Activated CD4-positive, alpha-beta T cell treated with anti-CD3 and anti-CD28 coated beads for 1 hour (primary cell): ENCODE data around the gene ZNF799.
"Not testable (repeated sequence)": the region's sequence is repeated elsewhere in the genome, so short reads cannot be mapped to it uniquely, and the experiment has no call there.

Experiments
- DNase-seq: peaks from one replicate; pipeline ENCODE4 v3.0.0-alpha.2; 2020

Gene ZNF799

GRCh38 chr19:12400633-12401502 is at the start of gene ZNF799:
ZNF799 (minus strand) TSS chr19:12401271; CDS start chr19:12401070, 201 bp downstream.
- DNase-seq: peak; percentile 72

DNA sequence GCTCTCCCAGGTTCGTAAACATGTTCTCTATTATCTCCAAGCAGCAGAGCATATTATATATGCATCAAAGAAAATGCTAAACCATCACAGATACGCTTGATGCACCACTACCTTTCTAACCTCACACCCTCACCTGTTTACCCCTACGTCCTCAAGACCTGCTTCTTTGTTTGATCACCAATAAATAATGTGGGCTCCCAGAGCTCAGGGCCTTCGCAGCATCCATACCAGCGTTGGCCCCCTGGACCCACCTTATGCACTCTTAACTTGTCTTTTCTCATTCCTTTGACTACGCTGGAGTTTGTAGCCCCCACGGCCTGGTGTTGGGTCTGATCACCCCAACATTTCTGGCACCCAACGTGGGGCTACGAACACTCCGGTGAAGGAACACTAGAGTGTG is 49.8 kb upstream of the ZNF799 start:
- DNase-seq: no peak

DNA sequence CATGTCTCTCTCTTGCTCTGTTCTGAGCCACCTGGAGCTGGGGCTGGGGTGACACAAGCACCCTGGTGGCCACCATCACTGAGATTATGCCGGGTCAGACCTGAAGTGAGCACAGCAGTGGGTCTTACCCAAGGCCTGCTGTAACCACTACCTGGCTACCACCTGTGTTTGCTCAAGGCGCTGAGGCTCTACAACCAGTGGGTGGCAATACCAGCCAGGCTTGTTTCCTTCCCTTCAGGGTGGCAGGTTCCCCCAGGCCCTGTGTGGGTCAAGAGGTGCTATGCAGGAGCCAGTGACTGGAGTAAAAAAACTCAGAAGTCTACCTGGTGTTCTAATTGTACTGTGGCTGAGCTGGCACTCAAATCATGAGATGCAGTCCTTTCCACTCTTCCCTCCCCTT is 47.7 kb upstream of the ZNF799 start:
- no peak for DNase-seq

GRCh38 chr19:12440541-12441316 is 39.7 kb upstream of the ZNF799 start, which contains the start of gene ZNF443:
ZNF443 (minus strand) TSS chr19:12441021; CDS start chr19:12440914, 107 bp downstream.
- DNase-seq: peak; percentile 98

DNA sequence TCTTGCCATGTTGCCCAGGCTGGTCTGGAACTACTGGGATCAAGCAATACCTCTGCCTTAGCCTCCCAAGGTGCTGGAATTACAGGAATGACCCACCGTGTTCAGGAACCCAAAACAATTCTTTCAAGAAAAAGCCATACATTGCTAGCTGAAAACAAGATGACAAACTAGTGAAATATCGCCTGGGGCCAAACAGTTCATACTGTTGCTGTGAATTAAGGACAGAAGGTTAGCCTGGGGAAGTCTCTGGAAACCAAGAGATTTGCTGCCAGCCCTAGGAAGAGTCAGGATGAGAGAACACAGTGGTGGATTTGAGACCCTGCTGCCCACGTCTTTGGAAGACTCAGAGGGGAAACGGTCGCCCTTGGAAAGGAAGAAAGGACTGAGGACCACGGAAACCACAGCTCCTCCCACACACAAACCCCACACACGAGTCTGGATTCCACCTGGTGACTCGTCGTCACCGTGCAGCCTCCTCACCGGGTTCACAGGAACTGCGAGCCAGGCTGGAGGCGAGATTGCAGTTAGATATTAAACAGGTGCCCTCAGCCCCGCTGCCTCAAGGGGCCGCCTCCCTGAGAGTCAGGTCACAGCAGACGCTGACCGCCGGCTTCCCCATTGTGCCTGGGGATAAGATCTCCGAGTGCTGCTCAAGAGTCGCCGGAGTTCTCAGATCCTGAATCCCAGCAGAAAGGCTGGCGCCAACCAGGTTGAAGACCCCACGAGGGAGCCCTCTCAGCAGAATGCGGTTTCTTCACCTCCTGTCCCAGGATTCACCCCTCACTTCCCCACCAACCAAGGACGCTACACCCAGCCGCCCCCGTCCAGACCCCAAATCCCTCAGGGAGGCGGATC is 38.8 kb upstream of the ZNF799 start:
- DNase-seq: peak; percentile 10

GRCh38 chr19:12430726-12431299 is 29.7 kb upstream of the ZNF799 start:
- DNase-seq: not testable (repeated sequence)

GRCh38 chr19:12425888-12426274 is 24.8 kb upstream of the ZNF799 start:
- DNase-seq: no peak

GRCh38 chr19:12425236-12425887 is 24.3 kb upstream of the ZNF799 start:
- DNase-seq: no peak

GRCh38 chr19:12417273-12417672 is 16.2 kb upstream of the ZNF799 start:
- DNase-seq: not testable (repeated sequence)

GRCh38 chr19:12411893-12412292 is 10.8 kb upstream of the ZNF799 start:
- DNase-seq: no peak

DNA sequence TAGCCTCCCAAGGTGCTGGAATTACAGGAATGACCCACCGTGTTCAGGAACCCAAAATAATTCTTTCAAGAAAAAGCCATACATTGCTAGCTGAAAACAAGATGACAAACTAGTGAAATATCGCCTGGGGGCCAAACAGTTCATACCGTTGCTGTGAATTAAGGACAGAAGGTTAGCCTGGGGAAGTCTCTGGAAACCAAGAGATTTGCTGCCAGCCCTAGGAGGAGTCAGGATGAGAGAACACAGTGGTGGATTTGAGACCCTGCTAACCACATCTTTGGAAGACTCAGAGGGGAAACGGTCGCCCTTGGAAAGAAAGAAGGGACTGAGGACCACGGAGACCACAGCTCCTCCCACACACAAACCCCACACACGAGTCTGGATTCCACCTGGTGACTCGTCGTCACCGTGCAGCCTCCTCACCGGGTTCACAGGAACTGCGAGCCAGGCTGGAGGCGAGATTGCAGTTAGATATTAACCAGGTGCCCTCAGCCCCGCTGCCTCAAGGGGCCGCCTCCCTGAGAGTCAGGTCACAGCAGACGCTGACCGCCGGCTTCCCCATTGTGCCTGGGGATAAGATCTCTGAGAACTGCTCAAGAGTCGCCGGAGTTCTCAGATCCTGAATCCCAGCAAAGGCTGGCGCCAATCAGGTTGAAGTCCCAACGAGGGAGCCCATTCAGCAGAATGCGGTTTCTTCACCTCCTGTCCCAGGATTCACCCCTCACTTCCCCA is 1.0 kb downstream of the ZNF799 start:
- DNase-seq: not testable (repeated sequence)

DNA sequence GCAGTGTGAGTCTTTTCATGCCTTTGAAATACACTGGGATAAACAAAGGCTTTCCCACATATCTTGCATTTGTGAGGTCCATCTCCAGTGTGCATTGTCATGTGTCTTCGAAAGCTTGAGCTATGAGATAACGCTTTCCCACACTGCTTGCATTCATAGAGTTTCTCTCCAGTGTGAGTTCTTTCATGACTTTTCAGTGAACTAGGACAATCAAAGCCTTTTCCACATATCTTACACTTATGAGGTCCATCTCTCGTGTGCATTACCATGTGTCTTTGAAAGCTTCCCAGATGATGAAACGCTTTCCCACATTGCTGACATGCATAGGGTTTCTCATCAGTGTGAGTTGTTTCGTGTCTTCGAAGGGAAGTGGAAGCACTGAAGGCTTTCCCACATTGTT is 9.9 kb downstream of the ZNF799 start:
- DNase-seq: not testable (repeated sequence)

- not testable (repeated sequence) for DNase-seq
Observed at GRCh38 chr19:12386365-12386764, 14.7 kb downstream of the ZNF799 start.

DNA sequence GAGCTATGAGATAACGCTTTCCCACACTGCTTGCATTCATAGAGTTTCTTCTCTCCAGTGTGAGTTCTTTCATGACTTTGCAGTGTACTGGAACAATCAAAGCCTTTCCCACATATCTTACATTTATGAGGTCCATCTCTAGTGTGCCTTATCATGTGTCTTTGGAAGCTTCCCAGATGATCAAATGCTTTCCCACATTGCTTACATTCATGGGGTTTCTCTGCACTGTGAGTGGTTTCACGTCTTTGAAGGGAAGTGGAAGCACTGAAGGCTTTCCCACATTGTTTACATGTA is 20.7 kb downstream of the ZNF799 start:
- DNase-seq: no peak

DNA sequence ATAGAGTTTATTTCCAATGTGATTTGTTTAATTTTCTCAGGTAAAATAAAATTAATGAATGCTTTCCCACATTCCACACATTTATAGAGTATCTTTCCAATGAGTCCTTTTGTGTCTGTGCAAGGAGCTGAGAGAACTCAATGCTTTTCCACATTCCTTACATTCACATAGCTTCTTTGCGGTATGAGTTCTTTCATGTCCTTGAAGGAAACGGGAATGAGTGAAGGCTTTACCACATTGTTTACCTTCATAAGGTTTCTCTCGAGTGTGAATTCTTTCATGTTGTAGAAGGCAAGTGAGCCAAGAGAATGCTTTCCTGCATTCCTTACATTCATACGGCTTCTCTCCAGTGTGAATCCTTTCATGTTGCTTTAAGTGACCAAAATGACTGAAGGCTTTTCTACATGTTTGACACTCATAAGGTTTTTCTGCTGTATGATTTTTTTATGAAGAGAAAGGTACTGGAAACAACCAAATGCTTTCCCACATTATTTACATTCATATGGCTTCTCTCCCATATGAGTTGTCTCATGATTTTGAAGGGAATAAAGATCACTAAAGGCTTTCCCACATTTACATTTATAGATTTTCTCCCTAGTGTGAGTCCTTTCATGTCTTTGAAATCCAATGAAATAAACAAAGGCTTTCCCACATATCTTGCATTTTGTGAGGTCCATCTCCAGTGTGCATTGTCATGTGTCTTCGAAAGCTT is 21.2 kb downstream of the ZNF799 start:
- no peak for DNase-seq

DNA sequence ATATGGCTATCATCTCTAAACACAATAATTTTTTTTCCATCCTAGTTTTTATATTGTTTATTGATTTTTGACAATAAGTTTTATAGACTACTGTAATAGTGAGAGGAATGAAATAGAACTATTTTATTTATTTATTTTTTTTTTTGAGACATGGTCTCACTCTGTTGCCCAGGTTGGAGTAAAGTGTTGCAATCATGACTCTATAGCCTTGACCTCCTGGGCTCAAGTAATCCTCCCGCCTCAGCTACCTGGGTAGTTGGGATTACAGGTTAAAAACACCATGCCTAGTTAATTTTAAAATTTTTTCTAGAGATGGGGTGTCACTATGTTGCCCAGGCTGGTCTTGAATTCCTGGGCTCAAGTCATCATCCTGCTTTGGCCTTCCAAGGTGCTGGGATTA is 27.0 kb downstream of the ZNF799 start:
- no peak for DNase-seq

DNA sequence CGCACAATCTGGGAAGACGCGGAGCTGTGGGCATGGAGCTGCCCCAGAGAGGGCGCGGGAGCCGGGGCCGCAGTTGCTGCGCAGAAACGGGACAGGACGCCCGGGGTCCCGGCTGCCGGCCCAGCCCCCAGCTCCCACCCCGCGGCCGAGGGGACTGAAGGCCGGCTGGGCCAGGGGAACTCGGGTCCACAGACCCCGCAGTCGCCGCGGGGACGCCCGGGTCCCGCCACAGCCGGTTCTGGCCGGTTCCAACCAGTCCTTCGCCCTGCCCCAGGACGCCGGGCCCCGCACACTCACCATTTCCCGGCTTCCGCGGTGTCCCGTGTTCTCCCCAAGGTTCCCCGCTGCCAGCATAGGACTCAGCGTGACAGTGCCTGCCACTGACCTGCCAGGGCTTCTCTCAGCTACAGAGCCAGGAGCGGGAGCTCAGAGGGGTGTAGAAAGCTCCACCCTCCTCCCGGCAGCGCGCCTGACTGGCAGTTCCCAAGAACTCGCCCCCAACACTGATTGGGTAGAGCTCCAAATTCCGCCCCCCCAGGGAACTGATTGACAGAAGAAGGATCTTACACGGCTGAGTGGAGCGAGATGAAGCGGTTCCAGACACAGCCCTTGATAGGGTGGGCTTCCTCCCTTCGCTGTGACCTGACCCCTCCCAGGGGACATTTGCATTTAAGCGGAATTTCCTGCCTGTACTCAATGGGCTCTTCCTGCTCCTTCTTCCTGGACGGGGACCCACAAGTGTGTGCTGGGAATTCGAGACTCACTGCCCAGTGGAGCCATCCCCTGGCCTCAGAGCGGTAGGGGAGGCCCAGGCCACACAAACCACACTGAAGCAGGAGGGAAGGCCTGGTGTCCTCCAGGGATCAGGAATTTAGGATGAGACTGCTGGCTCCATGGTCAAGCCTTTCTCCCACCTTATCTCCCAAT is 35.6 kb downstream of the ZNF799 start, which contains the start of gene ZNF442:
ZNF442 (minus strand) TSS at position 448 of the 927 bp plus-strand sequence. CDS start 2,052 bp downstream, outside the sequence.
- peak; percentile 74 for DNase-seq

GRCh38 chr19:12364391-12365235 is 36.5 kb downstream of the ZNF799 start:
- DNase-seq: no peak
